ENCODE results near the gene NME7.
A peak's percentile ranks its signal among the peaks of the same experiment; 100 is the strongest.

The NME7 gene

GRCh38 chr1:169330927-169331326 is 36.7 kb downstream of the NME7 start:
- H3K4me2 ChIP-seq (ENCODE audit: low read length) = no peak overlapping the region
- H3K9ac ChIP-seq (ENCODE audit: low read length) = no peak overlapping the region
- no peak overlapping the region for H3K4me3 ChIP-seq (ENCODE audit: low read length)
- H3K27ac ChIP-seq (ENCODE audit: low read length) = no peak overlapping the region
- H3K9me3 ChIP-seq (ENCODE audit: insufficient read depth, low read length) = peaks cover 7% of the 10 kb centered on the region; the same call in 1 of the 2 replicates
- H3K4me1 ChIP-seq (ENCODE audit: low read length) = peaks cover 15% of the 10 kb centered on the region
- H3K79me2 ChIP-seq (ENCODE audit: low read length) = no peaks in the 10 kb centered on the region
- TF ChIP-seq CTCF (IDR thresholded peaks at IDR 0.05; ENCODE audit: low read depth, low read length) (no peak), EZH2phosphoT487 (IDR thresholded peaks at IDR 0.05; ENCODE audit: low read depth) (no peak)
- no peaks in the 10 kb centered on the region for H3K36me3 ChIP-seq (replicated peaks; ENCODE audit: low read depth, low read length)
- H3K27me3 ChIP-seq (ENCODE audit: low read depth, low read length) = no peaks in the 10 kb centered on the region
- H2AFZ ChIP-seq (ENCODE audit: low read depth, low read length) = no peak overlapping the region
- H4K20me1 ChIP-seq (ENCODE audit: insufficient read depth, low read length) = no peaks in the 10 kb centered on the region

DNA sequence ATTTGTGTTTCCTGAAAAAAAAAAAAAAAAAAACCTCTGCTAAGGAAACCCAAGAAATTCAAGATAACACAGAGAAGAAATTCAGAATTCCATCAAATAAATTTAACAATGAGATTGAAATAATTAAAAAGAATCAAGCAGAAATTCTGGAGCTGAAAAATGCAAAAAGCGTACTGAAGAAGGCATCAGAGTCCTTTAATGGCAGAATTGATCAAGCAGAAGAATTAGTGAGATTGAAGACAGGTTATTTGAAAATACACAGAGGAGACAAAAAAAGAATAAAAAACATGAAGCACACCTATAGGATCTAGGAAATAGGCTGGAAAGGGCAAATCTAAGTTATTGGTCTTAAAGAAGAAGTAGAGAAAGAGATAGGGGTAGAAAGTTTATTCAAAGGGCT is 38.2 kb downstream of the NME7 start:
- peaks cover 15% of the 10 kb centered on the region for H3K4me1 ChIP-seq (ENCODE audit: low read length)
- no peaks in the 10 kb centered on the region for H3K79me2 ChIP-seq (ENCODE audit: low read length)
- no peak overlapping the region for H2AFZ ChIP-seq (ENCODE audit: low read depth, low read length)
- no peak for TF ChIP-seq CTCF (IDR thresholded peaks at IDR 0.05; ENCODE audit: low read depth, low read length)
- TF ChIP-seq EZH2phosphoT487 (IDR thresholded peaks at IDR 0.05; ENCODE audit: low read depth) = no peak
- no peaks in the 10 kb centered on the region for H3K36me3 ChIP-seq (replicated peaks; ENCODE audit: low read depth, low read length)
- no peaks in the 10 kb centered on the region for H3K27me3 ChIP-seq (ENCODE audit: low read depth, low read length)
- no peak overlapping the region for H3K4me3 ChIP-seq (ENCODE audit: low read length)
- no peak overlapping the region for H3K27ac ChIP-seq (ENCODE audit: low read length)
- peaks cover 7% of the 10 kb centered on the region; the same call in 1 of the 2 replicates for H3K9me3 ChIP-seq (ENCODE audit: insufficient read depth, low read length)
- no peak overlapping the region for H3K9ac ChIP-seq (ENCODE audit: low read length)
- no peak overlapping the region for H3K4me2 ChIP-seq (ENCODE audit: low read length)
- H4K20me1 ChIP-seq (ENCODE audit: insufficient read depth, low read length) = no peaks in the 10 kb centered on the region

GRCh38 chr1:169327875-169328274 is 39.7 kb downstream of the NME7 start:
- Histone ChIP-seq H3K9ac (ENCODE audit: low read length) (no peak overlapping the region), H3K4me2 (ENCODE audit: low read length) (no peak overlapping the region), H3K27me3 (ENCODE audit: low read depth, low read length) (no peaks in the 10 kb centered on the region), H3K4me3 (ENCODE audit: low read length) (no peak overlapping the region), H3K9me3 (ENCODE audit: insufficient read depth, low read length) (peaks cover 7% of the 10 kb centered on the region; the same call in 1 of the 2 replicates), H3K27ac (ENCODE audit: low read length) (no peak overlapping the region), H4K20me1 (ENCODE audit: insufficient read depth, low read length) (no peaks in the 10 kb centered on the region), H2AFZ (ENCODE audit: low read depth, low read length) (no peak overlapping the region), H3K79me2 (ENCODE audit: low read length) (no peaks in the 10 kb centered on the region), H3K4me1 (ENCODE audit: low read length) (peaks cover 15% of the 10 kb centered on the region), H3K36me3 (replicated peaks; ENCODE audit: low read depth, low read length) (no peaks in the 10 kb centered on the region)
- TF ChIP-seq EZH2phosphoT487 (IDR thresholded peaks at IDR 0.05; ENCODE audit: low read depth) (no peak), CTCF (IDR thresholded peaks at IDR 0.05; ENCODE audit: low read depth, low read length) (no peak)

GRCh38 chr1:169326956-169327268 is 40.7 kb downstream of the NME7 start:
- Histone ChIP-seq H4K20me1 (ENCODE audit: insufficient read depth, low read length) (no peaks in the 10 kb centered on the region), H3K79me2 (ENCODE audit: low read length) (no peaks in the 10 kb centered on the region), H3K4me2 (ENCODE audit: low read length) (peak overlapping the region; percentile 39), H3K36me3 (replicated peaks; ENCODE audit: low read depth, low read length) (no peaks in the 10 kb centered on the region), H3K9ac (ENCODE audit: low read length) (no peak overlapping the region), H2AFZ (ENCODE audit: low read depth, low read length) (no peak overlapping the region), H3K4me3 (ENCODE audit: low read length) (no peak overlapping the region), H3K27me3 (ENCODE audit: low read depth, low read length) (no peaks in the 10 kb centered on the region), H3K9me3 (ENCODE audit: insufficient read depth, low read length) (peaks cover 7% of the 10 kb centered on the region; the same call in 1 of the 2 replicates), H3K27ac (ENCODE audit: low read length) (peak overlapping the region; percentile 5; the same call in 1 of the 2 replicates), H3K4me1 (ENCODE audit: low read length) (peaks cover 15% of the 10 kb centered on the region)
- no peak for TF ChIP-seq EZH2phosphoT487 (IDR thresholded peaks at IDR 0.05; ENCODE audit: low read depth)

Data from OCI-LY3 (cell line).